K562 (cell line): ENCODE measurements around the gene ARID3A. TPM values are rescaled to one million over a fixed set of nuclear protein-coding genes. Genes with fewer than 3 reads are reported as not detected.

Source experiments
- ATAC-seq: fragments of 200-7000 bp; cut with Tn5 transposase; 3 replicates; pipeline ENCODE4 v1.9.1; 2020; ENCODE audit warnings: moderate library complexity
- BruUV-seq: library from RNA; stranded (reverse); fragments of 400-500 nt; replicated peaks from 2 replicates; lab custom pipeline; 2021; lab: Mats Ljungman, UMichigan
- CTCF ChIA-PET: fragments of 300-600 bp; formaldehyde crosslinking; extraction: SDS; loops from one replicate; lab custom pipeline; 2021; ENCODE audit warnings: low intra/inter-chr PET ratio; lab: Yijun Ruan, JAX
- POLR2A ChIA-PET: fragments of 300-600, 350-650 bp; sonication (Branson Sonifier 250); formaldehyde crosslinking; extraction: SDS; loops from one replicate; lab custom pipeline; 2021; ENCODE audit warnings: antibody characterized with exemption, inconsistent platforms; lab: Yijun Ruan, JAX
- DNase-seq, 4 experiments: peaks; one replicate each; pipeline versions ENCODE4 v3.0.0 to v3.0.0-alpha.2; 2011 to 2018; ENCODE audit warnings: low spot score in 3 of 4, mixed read lengths in 3 of 4; ENCODE audit errors: extremely low read depth in 1 of 4
- FAIRE-seq: peaks from 2 replicates; lab custom pipeline; 2011; peaks lifted over from hg19 to GRCh38; lab: Jason Lieb, UNC
- H2AFZ ChIP-seq: 2 replicates; pipeline ENCODE4 v1.6.0; 2011; ENCODE audit warnings: low read depth, low read length, control low read depth, inconsistent platforms
- H3K27ac ChIP-seq: fragments of 200-600 bp; 3 replicates; pipeline ENCODE4 v1.8.0; 2011; ENCODE audit warnings: low read depth, mild to moderate bottlenecking, control low read depth, inconsistent platforms, low read length, moderate library complexity, mixed read lengths; ENCODE audit errors: extremely low read depth
- H3K27me3 ChIP-seq, 2 experiments: fragments of 300-600 bp in 1 of 2; 2 replicates in 1 of 2; 3 replicates in 1 of 2; pipeline versions ENCODE4 v1.6.0 to v1.8.0; 2011; ENCODE audit warnings: inconsistent platforms in 2 of 2, low read length in 2 of 2, mild to moderate bottlenecking in 1 of 2, mixed read lengths in 1 of 2, moderate library complexity in 1 of 2; ENCODE audit not compliant: control insufficient read depth in 2 of 2, insufficient read depth in 2 of 2
- H3K36me3 ChIP-seq: fragments of 300-600 bp; 3 replicates; pipeline ENCODE4 v1.8.0; 2011; ENCODE audit warnings: mild to moderate bottlenecking, low read length, inconsistent platforms; ENCODE audit not compliant: control insufficient read depth, insufficient read depth
- H3K4me1 ChIP-seq, 2 experiments: fragments of 200-600 bp in 1 of 2; replicated peaks in 1 of 2; 2 replicates in 1 of 2; 3 replicates in 1 of 2; pipeline versions ENCODE4 v1.5.1 to v1.8.0; 2011; ENCODE audit warnings: inconsistent platforms in 2 of 2, low read length in 2 of 2, mild to moderate bottlenecking in 1 of 2, mixed read lengths in 1 of 2, moderate library complexity in 1 of 2; ENCODE audit not compliant: control insufficient read depth in 2 of 2, insufficient read depth in 2 of 2
- H3K4me2 ChIP-seq: 2 replicates; pipeline ENCODE4 v1.6.1; 2011; ENCODE audit warnings: low read length, control low read depth, inconsistent platforms, mixed read lengths; ENCODE audit not compliant: insufficient read depth
- H3K4me3 ChIP-seq: fragments of 200-600 bp; sonication (generic), shearing (Covaris generic); 2 replicates; pipeline ENCODE4 v1.5.1; 2016; ENCODE audit warnings: control low read depth, inconsistent platforms
- H3K79me2 ChIP-seq: fragments of 200-600 bp; 3 replicates; pipeline ENCODE4 v1.8.0; 2011; ENCODE audit warnings: low read length, inconsistent platforms; ENCODE audit not compliant: control insufficient read depth, insufficient read depth
- H3K9ac ChIP-seq, 2 experiments: 2 replicates each; pipeline versions ENCODE4 v1.6.0 to v1.6.1; 2011; ENCODE audit warnings: low read depth in 2 of 2, low read length in 2 of 2, control low read depth in 1 of 2, inconsistent platforms in 1 of 2, mild to moderate bottlenecking in 1 of 2, mixed read lengths in 1 of 2; ENCODE audit not compliant: insufficient read depth in 1 of 2
- H3K9me1 ChIP-seq: one replicate; pipeline ENCODE4 v1.6.0; 2011; ENCODE audit warnings: inconsistent platforms, mild to moderate bottlenecking, low read length, moderate library complexity; ENCODE audit not compliant: control insufficient read depth, insufficient read depth
- H3K9me3 ChIP-seq: replicated peaks from 2 replicates; pipeline ENCODE4 v1.5.1; 2011; ENCODE audit warnings: low read depth, low read length, inconsistent platforms; ENCODE audit not compliant: control insufficient read depth, insufficient read depth
- H4K20me1 ChIP-seq: replicated peaks from 2 replicates; pipeline ENCODE4 v1.6.1; 2011; ENCODE audit warnings: low read length, inconsistent platforms, mixed read lengths; ENCODE audit not compliant: control insufficient read depth, insufficient read depth
- IFI16 ChIP-seq: fragments of 250-450 bp; sonication (Bioruptor Pico); IDR thresholded peaks from 2 replicates; pipeline ENCODE4 v2.1.2; 2022; ENCODE audit warnings: mild to moderate bottlenecking, inconsistent platforms
- MBD1 ChIP-seq: fragments of 250-450 bp; sonication (Bioruptor Pico); IDR thresholded peaks from 2 replicates; pipeline ENCODE4 v1.8.0; 2022; ENCODE audit warnings: inconsistent platforms
- MEIS2 ChIP-seq: fragments of 450-650 bp; IDR thresholded peaks from 2 replicates; pipeline ENCODE4 v1.6.1; 2014; ENCODE audit warnings: mild to moderate bottlenecking; ENCODE audit not compliant: partially characterized antibody
- NBN ChIP-seq: fragments of 450-650 bp; IDR thresholded peaks from 2 replicates; pipeline ENCODE4 v1.6.1; 2016; ENCODE audit warnings: low read depth, mild to moderate bottlenecking
- POLR2A ChIP-seq: fragments of 450-650 bp; conservative IDR thresholded peaks from 2 replicates; pipeline ENCODE4 v1.6.1; 2016
- POLR2G ChIP-seq: fragments of 200-400 bp; formaldehyde crosslinking; IDR thresholded peaks from 2 replicates; pipeline ENCODE4 v1.6.1; 2017; ENCODE audit warnings: low read depth, mild to moderate bottlenecking, antibody characterized with exemption, low read length, moderate library complexity
- RBFOX2 ChIP-seq: fragments of 200-400 bp; formaldehyde crosslinking; IDR thresholded peaks from 2 replicates; pipeline ENCODE4 v1.6.1; 2017; ENCODE audit warnings: low read depth, mild to moderate bottlenecking, low read length, moderate library complexity
- RBM22 ChIP-seq: fragments of 200-400 bp; formaldehyde crosslinking; IDR thresholded peaks from 2 replicates; pipeline ENCODE4 v1.6.1; 2018; ENCODE audit warnings: low read length, low read depth; ENCODE audit not compliant: poor library complexity, severe bottlenecking
- RCOR1 ChIP-seq, 2 experiments: IDR thresholded peaks; 2 replicates each; pipeline ENCODE4 v1.6.1; 2012; ENCODE audit warnings: low read depth in 2 of 2, low read length in 2 of 2, borderline replicate concordance in 1 of 2, improper control_type of control experiment in 1 of 2
- SMAD3 ChIP-seq: fragments of 450-650 bp; formaldehyde crosslinking; conservative IDR thresholded peaks from 2 replicates; pipeline ENCODE4 v1.4.0; 2020; ENCODE audit warnings: mild to moderate bottlenecking
- SRSF3 ChIP-seq: fragments of 200-400 bp; formaldehyde crosslinking; IDR thresholded peaks from 2 replicates; pipeline ENCODE4 v1.6.1; 2016; ENCODE audit warnings: mild to moderate bottlenecking, low read length, moderate library complexity; ENCODE audit not compliant: insufficient read depth
- SUPT5H ChIP-seq: fragments of 450-650 bp; IDR thresholded peaks from 2 replicates; pipeline ENCODE4 v1.6.1; 2016
- TCF7L2 ChIP-seq: fragments of 150-350 bp; IDR thresholded peaks from 2 replicates; pipeline ENCODE4 v1.6.1; 2016; ENCODE audit warnings: low read depth, mild to moderate bottlenecking, low read length, moderate library complexity
- ZBTB33 ChIP-seq: sonication (generic); formaldehyde crosslinking; IDR thresholded peaks from 2 replicates; pipeline ENCODE4 v1.8.1; 2023; ENCODE audit warnings: mild to moderate bottlenecking, missing genetic modification reagents
- ZNF212 ChIP-seq: fragments of 450-650 bp; formaldehyde crosslinking; IDR thresholded peaks from 2 replicates; pipeline ENCODE4 v1.4.0; 2020; ENCODE audit warnings: mild to moderate bottlenecking
- ZNF280B ChIP-seq: fragments of 250-450 bp; sonication (Bioruptor Pico); IDR thresholded peaks from 2 replicates; pipeline ENCODE4 v1.5.1; 2021; ENCODE audit warnings: mild to moderate bottlenecking
- ZZZ3 ChIP-seq: fragments of 450-650 bp; IDR thresholded peaks from 2 replicates; pipeline ENCODE4 v1.6.1; 2016; ENCODE audit warnings: antibody characterized with exemption, mild to moderate bottlenecking, moderate library complexity
- WGBS: fragments of 100-300 bp; shearing (Covaris generic); methylation state at CpG from one replicate; pipeline ENCODE4 v1.1.6; 2016; ENCODE audit warnings: low coverage, mixed read lengths; ENCODE audit not compliant: insufficient coverage; ENCODE audit errors: missing lambda C conversion rate; 5-methylcytosine and 5-hydroxymethylcytosine counted together
- in situ Hi-C: fragments of 300-500 bp; cut with MboI; formaldehyde crosslinking; loops from 4 replicates; pipeline ENCODE4 v1.15.0; 2018; ENCODE audit warnings: inconsistent platforms, mixed read lengths
- intact Hi-C: fragments of 100-400 bp; cut with micrococcal nuclease; formaldehyde crosslinking; loops from 2 replicates; pipeline ENCODE4 v1.14.2; 2022
- polyA plus RNA-seq, 8 experiments: library from polyadenylated mRNA; depleted of rRNA in 4 of 8; stranded (reverse) in 5 of 8; unstranded in 3 of 8; fragments of >200 nt; fragmentation: Nextera tagmentation in 2 of 8; fragmentation: Illumina TruSeq in 1 of 8; extraction: Ambion mirVana in 2 of 8; extraction: Trizol in 1 of 8; gene quantifications; 2 replicates each; pipeline versions ENCODE4 v1.2.1 to v1.2.3, GENCODE V29; 2011 to 2014; ENCODE audit warnings: inconsistent platforms in 1 of 8, missing spikeins in 1 of 8
- total RNA-seq, 7 experiments: library from RNA; depleted of rRNA in 6 of 7; stranded (reverse); fragments of >200 nt in 6 of 7; fragmentation: Illumina TruSeq in 2 of 7; extraction: Trizol in 2 of 7; gene quantifications; 2 replicates each; pipeline versions ENCODE4 v1.2.1 to v1.2.3, GENCODE V29; 2011 to 2021; ENCODE audit warnings: low replicate concordance in 1 of 7

ARID3A gene
- total and polyA plus RNA-seq, 9 of the 15 experiments (the other 6 are each of a cell fraction or from before 2014, with no cell fraction given): 1.4 to 118 (median 31.2) TPM

DNA sequence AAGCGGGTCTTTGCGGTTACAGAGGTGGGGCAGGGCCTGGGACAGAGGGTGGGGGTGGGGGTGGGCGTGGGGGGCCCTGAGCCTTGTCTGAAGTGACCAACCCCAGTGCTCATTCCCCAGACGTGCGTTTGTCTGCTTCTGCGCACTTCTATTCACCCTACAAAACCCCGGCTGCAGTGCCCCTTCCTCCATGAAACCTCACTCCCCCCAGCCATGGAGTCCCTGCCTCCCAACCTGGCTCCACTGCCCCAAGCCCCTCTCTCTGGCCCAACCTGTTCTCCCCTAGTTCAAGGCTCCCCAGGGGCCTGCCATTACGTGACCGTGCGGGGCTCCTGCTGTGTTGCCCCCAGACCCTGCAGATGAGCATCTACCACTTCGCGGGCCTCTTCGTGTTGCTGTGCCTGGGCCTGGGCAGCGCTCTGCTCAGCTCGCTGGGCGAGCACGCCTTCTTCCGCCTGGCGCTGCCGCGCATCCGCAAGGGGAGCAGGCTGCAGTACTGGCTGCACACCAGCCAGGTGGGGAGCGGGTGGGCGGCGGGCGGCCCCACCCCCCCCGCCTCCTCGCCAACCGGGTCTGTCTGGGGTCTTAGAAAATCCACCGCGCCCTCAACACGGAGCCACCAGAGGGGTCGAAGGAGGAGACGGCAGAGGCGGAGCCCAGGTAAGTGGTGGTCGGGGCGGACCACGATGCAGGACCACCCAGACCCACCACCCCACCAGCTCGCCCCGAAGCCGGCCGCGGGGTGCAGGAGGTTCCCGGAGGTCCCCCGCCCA is 82.6 kb downstream of the ARID3A start:
- H3K9me1 ChIP-seq: no peaks in the 10 kb centered on the region
- no peaks in the 10 kb centered on the region for H4K20me1 ChIP-seq
- H3K4me3 ChIP-seq: no peak overlapping the region
- no peaks in the 10 kb centered on the region for H3K27me3 ChIP-seq
- DNase-seq (no peak), ATAC-seq (no peak), FAIRE-seq (no peak)
- H3K9me3 ChIP-seq: no peaks in the 10 kb centered on the region
- in situ Hi-C loops (no loop called here), intact Hi-C loops (no loop called here)
- WGBS: 91% methylated on average over 24 of the region's 45 CpGs
- H3K36me3 ChIP-seq: peaks cover 43% of the 10 kb centered on the region; the same call in 2 of the 3 replicates
- POLR2A ChIA-PET: no interaction called here
- CTCF ChIA-PET: no interaction called here
- no peak overlapping the region for H2AFZ ChIP-seq
- H3K4me2 ChIP-seq: no peak overlapping the region
- no TSS peak for BruUV-seq
- no peak overlapping the region for H3K27ac ChIP-seq
- H3K9ac ChIP-seq: no peak overlapping the region
- peaks cover 0 to 75% of the 10 kb centered on the region in 2 experiments; a peak in 2 of 5 replicates for H3K4me1 ChIP-seq
- peaks cover 5% of the 10 kb centered on the region; the same call in 1 of the 3 replicates for H3K79me2 ChIP-seq
- no peak for TF ChIP-seq MEIS2
- TF ChIP-seq IFI16 (CRISPR knock-in tag): no peak
- TF ChIP-seq POLR2G: peak; percentile 68
- no peak for TF ChIP-seq TCF7L2
- no peak for TF ChIP-seq ZNF280B (CRISPR knock-in tag)
- TF ChIP-seq ZBTB33 (CRISPR knock-in tag): peak; percentile 21; the same call in 1 of the 2 replicates
- no peak for TF ChIP-seq SRSF3
- TF ChIP-seq ZZZ3: no peak
- TF ChIP-seq RBFOX2: peak; percentile 48
- peak; percentile 78 for TF ChIP-seq RBM22
- no peak for TF ChIP-seq ZNF212 (CRISPR knock-in tag)
- no peak for TF ChIP-seq RCOR1 (IDR thresholded peaks at IDR 0.05; ENCODE audit: borderline replicate concordance in 1 of 2, low read depth in 2 of 2, low read length in 2 of 2)
- no peak for TF ChIP-seq NBN
- TF ChIP-seq MBD1 (CRISPR knock-in tag): no peak
- TF ChIP-seq POLR2A: peak; percentile 42; the same call in 1 of the 2 replicates
- TF ChIP-seq SUPT5H: peak; percentile 38; the same call in 1 of the 2 replicates
- TF ChIP-seq SMAD3 (CRISPR knock-in tag): no peak
